Activated T-helper 2 cell treated with anti-CD3 and anti-CD28 coated beads, Interferon-gamma antibody, Interleukin-2, Interleukin-4, amounts not matched to agents 10 μg/mL and 5 μg/mL and 100 μg/mL, durations not matched to agents 14 hours and 24 hours and 36 hours (primary cell): ENCODE data around the gene ERBB4. TPM values are rescaled to one million over a fixed set of nuclear protein-coding genes. Genes with fewer than 3 reads are reported as not detected.

Source experiments
- DNase-seq: peaks from one replicate; pipeline ENCODE4 v3.0.0; 2021; ENCODE audit warnings: low spot score
- H3K27ac Mint-ChIP-seq: one replicate; pipeline ENCODE4 v1.8.0; 2021; ENCODE audit warnings: mixed read lengths
- H3K27me3 Mint-ChIP-seq: one replicate; pipeline ENCODE4 v1.8.0; 2021; ENCODE audit warnings: low read depth, mixed read lengths
- H3K36me3 Mint-ChIP-seq: one replicate; pipeline ENCODE4 v1.8.0; 2021; ENCODE audit warnings: low read depth, mixed read lengths
- H3K4me1 Mint-ChIP-seq: one replicate; pipeline ENCODE4 v1.8.0; 2021; ENCODE audit warnings: low read depth, mixed read lengths
- H3K4me3 Mint-ChIP-seq: one replicate; pipeline ENCODE4 v1.8.0; 2021; ENCODE audit warnings: low read depth, mild to moderate bottlenecking, moderate library complexity, mixed read lengths
- H3K9me3 Mint-ChIP-seq: one replicate; pipeline ENCODE4 v1.8.0; 2021; ENCODE audit warnings: mixed read lengths
- intact Hi-C: fragments of 100-400 bp; cut with micrococcal nuclease; formaldehyde crosslinking; loops from one replicate; pipeline ENCODE4 v1.15.1; 2023
- total RNA-seq: library from RNA; stranded (reverse); gene quantifications from 2 replicates; pipeline ENCODE4 v1.2.3, GENCODE V29; 2022

The ERBB4 gene
- total RNA-seq, 1 donor from 2014 or later: not detected

GRCh38 chr2:211407076-211407475 lies 1131.5 kb downstream of the ERBB4 start:
- no peak overlapping the region for H3K27ac Mint-ChIP-seq
- no peaks in the 10 kb centered on the region for H3K4me1 Mint-ChIP-seq
- no peak overlapping the region for H3K4me3 Mint-ChIP-seq
- no peaks in the 10 kb centered on the region for H3K36me3 Mint-ChIP-seq
- H3K27me3 Mint-ChIP-seq: no peaks in the 10 kb centered on the region
- DNase-seq: no peak
- intact Hi-C loops: no loop called here
- no peaks in the 10 kb centered on the region for H3K9me3 Mint-ChIP-seq

DNA sequence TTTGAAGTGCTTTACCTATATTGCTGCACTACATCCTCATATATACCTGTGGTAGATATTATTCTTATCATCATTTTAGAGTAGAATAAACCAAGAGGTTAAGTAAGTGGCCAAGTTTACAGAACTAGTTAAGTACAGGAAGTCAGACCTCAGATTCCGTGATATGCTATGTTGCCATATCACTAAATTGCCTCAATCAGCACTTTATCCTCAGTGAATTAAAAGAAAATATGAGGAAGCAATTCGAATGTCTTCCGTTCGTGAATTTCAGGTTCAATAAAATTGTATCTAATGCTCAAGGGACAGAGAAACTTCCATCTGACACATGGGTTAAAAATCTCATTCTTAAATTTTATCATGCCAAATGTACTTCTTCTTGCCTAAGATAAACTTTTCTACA lies 1133.6 kb downstream of the ERBB4 start:
- Mint-ChIP-seq H3K36me3 (no peaks in the 10 kb centered on the region), H3K27me3 (no peaks in the 10 kb centered on the region), H3K4me3 (no peak overlapping the region), H3K9me3 (no peaks in the 10 kb centered on the region), H3K4me1 (no peaks in the 10 kb centered on the region), H3K27ac (no peak overlapping the region)
- intact Hi-C loops: no loop called here
- DNase-seq: no peak

- Mint-ChIP-seq H3K4me1 (no peaks in the 10 kb centered on the region), H3K9me3 (no peaks in the 10 kb centered on the region), H3K27me3 (no peaks in the 10 kb centered on the region), H3K27ac (no peak overlapping the region), H3K4me3 (no peak overlapping the region), H3K36me3 (no peaks in the 10 kb centered on the region)
- intact Hi-C loops: no loop called here
- DNase-seq: no peak
Measured at GRCh38 chr2:211404098-211404497, 1134.5 kb downstream of the ERBB4 start.

- intact Hi-C loops: no loop called here
- no peak overlapping the region for H3K27ac Mint-ChIP-seq
- no peaks in the 10 kb centered on the region for H3K36me3 Mint-ChIP-seq
- no peaks in the 10 kb centered on the region for H3K27me3 Mint-ChIP-seq
- DNase-seq: no peak
- no peaks in the 10 kb centered on the region for H3K4me1 Mint-ChIP-seq
- H3K9me3 Mint-ChIP-seq: no peaks in the 10 kb centered on the region
- no peak overlapping the region for H3K4me3 Mint-ChIP-seq
Measured at GRCh38 chr2:211401328-211401727, 1137.3 kb downstream of the ERBB4 start.

DNA sequence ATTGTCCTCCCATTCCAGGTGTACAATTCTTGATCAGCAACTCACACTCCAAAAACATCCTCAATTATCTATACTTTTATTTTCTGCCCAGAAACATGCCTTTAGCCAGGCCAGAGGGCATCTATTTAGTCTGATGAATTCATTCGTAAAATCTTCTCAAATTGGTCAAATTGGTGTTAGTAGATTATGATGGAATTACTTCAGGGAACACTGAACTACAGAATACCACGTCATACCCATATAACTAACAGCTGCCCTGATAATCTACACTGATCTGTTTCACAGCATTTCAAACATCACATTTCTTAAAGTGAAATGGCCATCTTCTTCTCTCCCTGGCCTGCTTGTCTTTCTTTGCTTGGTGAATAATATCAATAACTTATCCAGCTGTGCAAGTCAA lies 1140.8 kb downstream of the ERBB4 start:
- Mint-ChIP-seq H3K9me3 (no peaks in the 10 kb centered on the region), H3K27ac (no peak overlapping the region), H3K4me3 (no peak overlapping the region), H3K27me3 (no peaks in the 10 kb centered on the region), H3K4me1 (no peaks in the 10 kb centered on the region), H3K36me3 (no peaks in the 10 kb centered on the region)
- DNase-seq: no peak
- intact Hi-C loops: no loop called here

DNA sequence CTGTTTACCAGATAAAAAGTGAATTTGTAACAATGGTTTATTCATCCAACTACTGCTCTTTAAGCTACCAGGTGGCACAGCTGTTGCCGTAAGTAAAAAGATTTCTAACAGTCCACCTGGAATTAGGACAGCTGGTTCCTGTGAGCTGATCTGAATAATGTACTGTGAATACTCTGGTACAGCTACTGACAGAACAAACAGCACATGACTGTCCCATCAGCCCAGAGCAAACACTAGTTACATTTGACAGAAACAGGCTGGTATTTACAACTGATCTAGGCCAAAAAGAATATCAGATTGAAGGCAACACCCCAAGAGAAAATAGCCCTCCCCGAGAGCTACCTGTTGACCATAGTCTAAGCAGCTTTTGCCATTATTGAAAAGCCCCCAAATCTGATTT lies 1141.8 kb downstream of the ERBB4 start:
- Mint-ChIP-seq H3K27me3 (no peaks in the 10 kb centered on the region), H3K27ac (no peak overlapping the region), H3K36me3 (no peaks in the 10 kb centered on the region), H3K9me3 (no peaks in the 10 kb centered on the region), H3K4me3 (no peak overlapping the region), H3K4me1 (no peaks in the 10 kb centered on the region)
- no peak for DNase-seq
- intact Hi-C loops: no loop called here

- intact Hi-C loops: no loop called here
- Mint-ChIP-seq H3K36me3 (no peaks in the 10 kb centered on the region), H3K27ac (no peak overlapping the region), H3K4me3 (no peak overlapping the region), H3K4me1 (no peaks in the 10 kb centered on the region), H3K27me3 (no peaks in the 10 kb centered on the region), H3K9me3 (no peaks in the 10 kb centered on the region)
- no peak for DNase-seq
Measured at GRCh38 chr2:211391189-211391567, 1147.4 kb downstream of the ERBB4 start.

DNA sequence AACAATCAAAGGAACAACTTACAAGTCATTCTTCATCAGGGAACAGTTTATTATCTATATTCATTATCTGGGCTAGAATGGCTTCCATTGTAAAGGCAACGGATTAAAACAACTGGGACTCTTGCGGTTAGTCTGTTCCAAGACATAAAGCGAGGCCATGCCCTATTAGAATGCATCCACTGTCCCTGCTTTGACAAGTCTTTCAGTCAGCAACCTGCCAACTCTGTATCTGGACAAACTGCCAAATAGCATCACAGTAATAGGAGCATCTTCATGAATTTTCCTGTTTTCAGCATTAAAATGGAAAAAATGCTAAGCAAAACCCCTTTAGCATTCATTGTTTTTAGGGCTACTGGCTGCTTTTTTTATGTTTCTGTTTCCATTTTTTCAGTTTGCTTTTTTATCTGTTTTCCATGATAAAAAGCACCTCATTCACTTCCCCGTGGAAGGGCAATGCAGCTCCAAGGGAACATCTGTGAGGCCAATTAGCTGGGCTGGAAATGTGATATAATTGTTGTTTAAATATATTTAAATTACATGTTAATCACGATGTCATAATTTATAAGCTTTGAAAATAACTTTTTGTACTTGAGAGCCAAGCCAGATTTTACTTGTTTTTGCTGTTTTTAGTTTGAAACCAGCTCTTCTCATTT lies 1147.9 kb downstream of the ERBB4 start:
- H3K4me1 Mint-ChIP-seq: no peaks in the 10 kb centered on the region
- no peaks in the 10 kb centered on the region for H3K9me3 Mint-ChIP-seq
- H3K27me3 Mint-ChIP-seq: no peaks in the 10 kb centered on the region
- no peaks in the 10 kb centered on the region for H3K36me3 Mint-ChIP-seq
- H3K4me3 Mint-ChIP-seq: no peak overlapping the region
- no peak overlapping the region for H3K27ac Mint-ChIP-seq
- DNase-seq: no peak
- intact Hi-C loops: no loop called here

DNA sequence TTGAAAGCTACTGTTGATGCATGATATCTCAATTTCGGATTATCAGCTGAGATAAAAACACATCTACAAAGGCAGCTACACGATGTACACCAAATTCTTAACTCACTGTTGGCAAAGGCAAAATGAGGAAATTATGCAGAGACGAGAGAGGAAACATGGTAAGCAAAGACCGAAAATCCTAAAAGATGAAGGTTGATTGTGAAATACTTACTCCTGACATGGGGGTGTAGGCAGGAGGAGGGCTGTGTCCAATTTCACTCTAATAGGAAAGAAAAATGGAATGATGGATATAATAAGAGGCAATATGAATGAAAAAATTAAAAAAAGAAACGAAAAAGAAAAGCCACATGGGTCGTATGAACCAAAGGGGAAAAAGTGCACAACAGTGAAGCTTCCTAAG lies 1150.9 kb downstream of the ERBB4 start:
- Mint-ChIP-seq H3K36me3 (no peaks in the 10 kb centered on the region), H3K9me3 (no peaks in the 10 kb centered on the region)

GRCh38 chr2:211380041-211380440 lies 1158.6 kb downstream of the ERBB4 start:
- H3K4me3 Mint-ChIP-seq: no peak overlapping the region
- H3K36me3 Mint-ChIP-seq: no peaks in the 10 kb centered on the region
- intact Hi-C loops: no loop called here

More for the DNA sequence above, 1150.9 kb downstream of the ERBB4 start:
- intact Hi-C loops: no loop called here
- no peak overlapping the region for H3K4me3 Mint-ChIP-seq
- no peaks in the 10 kb centered on the region for H3K4me1 Mint-ChIP-seq
- H3K27ac Mint-ChIP-seq: no peak overlapping the region
- no peaks in the 10 kb centered on the region for H3K27me3 Mint-ChIP-seq
- no peak for DNase-seq

DNA sequence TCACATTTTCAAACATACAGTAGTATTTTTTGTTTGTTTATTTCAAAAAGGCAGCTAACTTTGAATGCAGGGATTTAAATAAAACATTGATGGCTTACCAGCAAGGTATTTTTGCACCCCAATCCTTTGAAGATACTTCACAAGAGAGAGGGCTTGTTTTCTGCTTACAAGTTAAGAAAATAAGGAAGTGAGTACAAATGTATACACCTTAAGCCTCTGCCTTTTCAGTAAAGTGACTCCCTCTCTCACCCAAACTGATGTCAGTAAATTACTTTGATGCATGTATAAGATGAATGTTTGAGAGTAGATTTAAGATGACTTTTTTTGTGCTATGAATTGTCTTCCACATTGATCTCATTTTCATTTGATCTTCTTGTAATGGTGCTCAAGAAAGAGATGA lies 1162.2 kb downstream of the ERBB4 start:
- no peak for DNase-seq
- no peak overlapping the region for H3K27ac Mint-ChIP-seq
- intact Hi-C loops: no loop called here
- H3K4me3 Mint-ChIP-seq: no peak overlapping the region
- H3K36me3 Mint-ChIP-seq: no peaks in the 10 kb centered on the region
- no peaks in the 10 kb centered on the region for H3K4me1 Mint-ChIP-seq
- no peaks in the 10 kb centered on the region for H3K9me3 Mint-ChIP-seq
- no peaks in the 10 kb centered on the region for H3K27me3 Mint-ChIP-seq

More at GRCh38 chr2:211380041-211380440, 1158.6 kb downstream of the ERBB4 start:
- Mint-ChIP-seq H3K9me3 (no peaks in the 10 kb centered on the region), H3K4me1 (no peaks in the 10 kb centered on the region), H3K27ac (no peak overlapping the region), H3K27me3 (no peaks in the 10 kb centered on the region)
- no peak for DNase-seq

GRCh38 chr2:211373203-211373602 lies 1165.4 kb downstream of the ERBB4 start:
- Mint-ChIP-seq H3K27me3 (no peaks in the 10 kb centered on the region), H3K4me3 (no peak overlapping the region), H3K9me3 (no peaks in the 10 kb centered on the region), H3K4me1 (no peaks in the 10 kb centered on the region), H3K36me3 (no peaks in the 10 kb centered on the region), H3K27ac (no peak overlapping the region)
- no peak for DNase-seq
- intact Hi-C loops: no loop called here

GRCh38 chr2:211371465-211371864 lies 1167.1 kb downstream of the ERBB4 start:
- no peaks in the 10 kb centered on the region for H3K36me3 Mint-ChIP-seq
- H3K4me1 Mint-ChIP-seq: peaks cover 5% of the 10 kb centered on the region
- DNase-seq: no peak
- H3K27ac Mint-ChIP-seq: no peak overlapping the region
- no peaks in the 10 kb centered on the region for H3K27me3 Mint-ChIP-seq
- H3K4me3 Mint-ChIP-seq: no peak overlapping the region
- H3K9me3 Mint-ChIP-seq: no peaks in the 10 kb centered on the region
- intact Hi-C loops: no loop called here

GRCh38 chr2:211368467-211368866 lies 1170.1 kb downstream of the ERBB4 start:
- intact Hi-C loops: no loop called here
- Mint-ChIP-seq H3K9me3 (no peaks in the 10 kb centered on the region), H3K4me3 (no peak overlapping the region), H3K27ac (no peak overlapping the region), H3K4me1 (peaks cover 5% of the 10 kb centered on the region), H3K27me3 (no peaks in the 10 kb centered on the region), H3K36me3 (no peaks in the 10 kb centered on the region)
- no peak for DNase-seq
